ENCODE data around the gene GNAT2.

GNAT2 gene

GRCh38 chr1:109610609-109611307 lies 8.7 kb downstream of the GNAT2 start:
- no peaks in the 10 kb centered on the region for H3K36me3 ChIP-seq (ENCODE audit: control insufficient read depth, insufficient read depth, low read length)
- peaks cover 1% of the 10 kb centered on the region; the same call in 1 of the 2 replicates for H3K4me1 ChIP-seq (ENCODE audit: control insufficient read depth, insufficient read depth, low read length)
- H3K27me3 ChIP-seq (ENCODE audit: control insufficient read depth, insufficient read depth, low read length): no peaks in the 10 kb centered on the region
- no peak overlapping the region for H3K27ac ChIP-seq (ENCODE audit: low read length)
- no peaks in the 10 kb centered on the region for H3K9me3 ChIP-seq (ENCODE audit: control insufficient read depth, insufficient read depth, low read length)
- H3K4me3 ChIP-seq (ENCODE audit: low read length): no peak overlapping the region
- no CpG with 5 or more reads among the region's 3 CpGs for WGBS (ENCODE audit: insufficient coverage, insufficient read length)
- no peak for DNase-seq (ENCODE audit: low read depth, low spot score)

GRCh38 chr1:109609881-109610280 lies 9.5 kb downstream of the GNAT2 start:
- no CpG with 5 or more reads among the region's 3 CpGs for WGBS (ENCODE audit: insufficient coverage, insufficient read length)
- no peaks in the 10 kb centered on the region for H3K27me3 ChIP-seq (ENCODE audit: control insufficient read depth, insufficient read depth, low read length)
- DNase-seq (ENCODE audit: low read depth, low spot score): no peak
- H3K4me3 ChIP-seq (ENCODE audit: low read length): no peak overlapping the region
- no peaks in the 10 kb centered on the region for H3K36me3 ChIP-seq (ENCODE audit: control insufficient read depth, insufficient read depth, low read length)
- H3K4me1 ChIP-seq (ENCODE audit: control insufficient read depth, insufficient read depth, low read length): peaks cover 1% of the 10 kb centered on the region; the same call in 1 of the 2 replicates
- no peak overlapping the region for H3K27ac ChIP-seq (ENCODE audit: low read length)
- no peaks in the 10 kb centered on the region for H3K9me3 ChIP-seq (ENCODE audit: control insufficient read depth, insufficient read depth, low read length)

- Histone ChIP-seq H3K27me3 (ENCODE audit: control insufficient read depth, insufficient read depth, low read length) (no peaks in the 10 kb centered on the region), H3K36me3 (ENCODE audit: control insufficient read depth, insufficient read depth, low read length) (no peaks in the 10 kb centered on the region), H3K27ac (ENCODE audit: low read length) (no peak overlapping the region), H3K4me1 (ENCODE audit: control insufficient read depth, insufficient read depth, low read length) (peaks cover 1% of the 10 kb centered on the region; the same call in 1 of the 2 replicates), H3K4me3 (ENCODE audit: low read length) (no peak overlapping the region), H3K9me3 (ENCODE audit: control insufficient read depth, insufficient read depth, low read length) (no peaks in the 10 kb centered on the region)
- DNase-seq (ENCODE audit: low read depth, low spot score): no peak
- no CpG with 5 or more reads among the region's 1 CpG for WGBS (ENCODE audit: insufficient coverage, insufficient read length)
Measured at GRCh38 chr1:109605381-109605780, 14.0 kb downstream of the GNAT2 start.

GRCh38 chr1:109603229-109603628 lies 16.2 kb downstream of the GNAT2 start:
- no peaks in the 10 kb centered on the region for H3K4me1 ChIP-seq (ENCODE audit: control insufficient read depth, insufficient read depth, low read length)
- no CpG with 5 or more reads among the region's 3 CpGs for WGBS (ENCODE audit: insufficient coverage, insufficient read length)
- H3K27me3 ChIP-seq (ENCODE audit: control insufficient read depth, insufficient read depth, low read length): no peaks in the 10 kb centered on the region
- no peak overlapping the region for H3K4me3 ChIP-seq (ENCODE audit: low read length)
- no peaks in the 10 kb centered on the region; the same call in 1 of the 2 replicates for H3K36me3 ChIP-seq (ENCODE audit: control insufficient read depth, insufficient read depth, low read length)
- no peaks in the 10 kb centered on the region for H3K9me3 ChIP-seq (ENCODE audit: control insufficient read depth, insufficient read depth, low read length)
- DNase-seq (ENCODE audit: low read depth, low spot score): no peak
- H3K27ac ChIP-seq (ENCODE audit: low read length): no peak overlapping the region

GRCh38 chr1:109598655-109599054 lies 20.8 kb downstream of the GNAT2 start:
- H3K9me3 ChIP-seq (ENCODE audit: control insufficient read depth, insufficient read depth, low read length): no peaks in the 10 kb centered on the region
- H3K4me3 ChIP-seq (ENCODE audit: low read length): no peak overlapping the region
- no peak for DNase-seq (ENCODE audit: low read depth, low spot score)
- WGBS (ENCODE audit: insufficient coverage, insufficient read length): no CpG with 5 or more reads among the region's 5 CpGs
- no peaks in the 10 kb centered on the region for H3K4me1 ChIP-seq (ENCODE audit: control insufficient read depth, insufficient read depth, low read length)
- H3K27ac ChIP-seq (ENCODE audit: low read length): no peak overlapping the region
- no peaks in the 10 kb centered on the region; the same call in 1 of the 2 replicates for H3K36me3 ChIP-seq (ENCODE audit: control insufficient read depth, insufficient read depth, low read length)
- no peaks in the 10 kb centered on the region for H3K27me3 ChIP-seq (ENCODE audit: control insufficient read depth, insufficient read depth, low read length)

- no peaks in the 10 kb centered on the region for H3K27me3 ChIP-seq (ENCODE audit: control insufficient read depth, insufficient read depth, low read length)
- no CpG with 5 or more reads among the region's 1 CpG for WGBS (ENCODE audit: insufficient coverage, insufficient read length)
Measured at GRCh38 chr1:109598156-109598555, 21.3 kb downstream of the GNAT2 start.

GRCh38 chr1:109595531-109595930 lies 23.9 kb downstream of the GNAT2 start:
- H3K27ac ChIP-seq (ENCODE audit: low read length): no peak overlapping the region
- H3K36me3 ChIP-seq (ENCODE audit: control insufficient read depth, insufficient read depth, low read length): no peaks in the 10 kb centered on the region; the same call in 1 of the 2 replicates
- no peaks in the 10 kb centered on the region for H3K4me1 ChIP-seq (ENCODE audit: control insufficient read depth, insufficient read depth, low read length)
- H3K27me3 ChIP-seq (ENCODE audit: control insufficient read depth, insufficient read depth, low read length): no peaks in the 10 kb centered on the region
- H3K9me3 ChIP-seq (ENCODE audit: control insufficient read depth, insufficient read depth, low read length): no peaks in the 10 kb centered on the region
- no peak overlapping the region for H3K4me3 ChIP-seq (ENCODE audit: low read length)
- no CpG with 5 or more reads among the region's 2 CpGs for WGBS (ENCODE audit: insufficient coverage, insufficient read length)
- DNase-seq (ENCODE audit: low read depth, low spot score): no peak

More at GRCh38 chr1:109598156-109598555, 21.3 kb downstream of the GNAT2 start:
- Histone ChIP-seq H3K4me3 (ENCODE audit: low read length) (no peak overlapping the region), H3K9me3 (ENCODE audit: control insufficient read depth, insufficient read depth, low read length) (no peaks in the 10 kb centered on the region), H3K27ac (ENCODE audit: low read length) (no peak overlapping the region), H3K4me1 (ENCODE audit: control insufficient read depth, insufficient read depth, low read length) (no peaks in the 10 kb centered on the region), H3K36me3 (ENCODE audit: control insufficient read depth, insufficient read depth, low read length) (no peaks in the 10 kb centered on the region; the same call in 1 of the 2 replicates)
- DNase-seq (ENCODE audit: low read depth, low spot score): no peak

- no peaks in the 10 kb centered on the region for H3K27me3 ChIP-seq (ENCODE audit: control insufficient read depth, insufficient read depth, low read length)
- DNase-seq (ENCODE audit: low read depth, low spot score): no peak
- no peak overlapping the region for H3K4me3 ChIP-seq (ENCODE audit: low read length)
- no peaks in the 10 kb centered on the region for H3K9me3 ChIP-seq (ENCODE audit: control insufficient read depth, insufficient read depth, low read length)
- no peaks in the 10 kb centered on the region for H3K36me3 ChIP-seq (ENCODE audit: control insufficient read depth, insufficient read depth, low read length)
- no peaks in the 10 kb centered on the region for H3K4me1 ChIP-seq (ENCODE audit: control insufficient read depth, insufficient read depth, low read length)
- H3K27ac ChIP-seq (ENCODE audit: low read length): no peak overlapping the region
Measured at GRCh38 chr1:109592916-109593315, 26.5 kb downstream of the GNAT2 start.

- H3K27me3 ChIP-seq (ENCODE audit: control insufficient read depth, insufficient read depth, low read length): no peaks in the 10 kb centered on the region
- H3K9me3 ChIP-seq (ENCODE audit: control insufficient read depth, insufficient read depth, low read length): no peaks in the 10 kb centered on the region
- no peak for DNase-seq (ENCODE audit: low read depth, low spot score)
- no peak overlapping the region for H3K4me3 ChIP-seq (ENCODE audit: low read length)
- H3K36me3 ChIP-seq (ENCODE audit: control insufficient read depth, insufficient read depth, low read length): no peaks in the 10 kb centered on the region; the same call in 1 of the 2 replicates
- H3K4me1 ChIP-seq (ENCODE audit: control insufficient read depth, insufficient read depth, low read length): no peaks in the 10 kb centered on the region
- H3K27ac ChIP-seq (ENCODE audit: low read length): no peak overlapping the region
Measured at GRCh38 chr1:109589679-109590078, 29.7 kb downstream of the GNAT2 start.

GRCh38 chr1:109589177-109589576 lies 30.2 kb downstream of the GNAT2 start:
- no peaks in the 10 kb centered on the region; the same call in 1 of the 2 replicates for H3K36me3 ChIP-seq (ENCODE audit: control insufficient read depth, insufficient read depth, low read length)
- no peak for DNase-seq (ENCODE audit: low read depth, low spot score)
- WGBS (ENCODE audit: insufficient coverage, insufficient read length): no CpG with 5 or more reads among the region's 3 CpGs

GRCh38 chr1:109586055-109586454 lies 33.4 kb downstream of the GNAT2 start:
- no CpG with 5 or more reads among the region's 3 CpGs for WGBS (ENCODE audit: insufficient coverage, insufficient read length)
- Histone ChIP-seq H3K4me3 (ENCODE audit: low read length) (no peak overlapping the region), H3K27ac (ENCODE audit: low read length) (no peak overlapping the region), H3K9me3 (ENCODE audit: control insufficient read depth, insufficient read depth, low read length) (no peaks in the 10 kb centered on the region), H3K4me1 (ENCODE audit: control insufficient read depth, insufficient read depth, low read length) (no peaks in the 10 kb centered on the region), H3K36me3 (ENCODE audit: control insufficient read depth, insufficient read depth, low read length) (no peaks in the 10 kb centered on the region; the same call in 1 of the 2 replicates), H3K27me3 (ENCODE audit: control insufficient read depth, insufficient read depth, low read length) (no peaks in the 10 kb centered on the region)
- DNase-seq (ENCODE audit: low read depth, low spot score): no peak

More at GRCh38 chr1:109589177-109589576, 30.2 kb downstream of the GNAT2 start:
- no peaks in the 10 kb centered on the region for H3K9me3 ChIP-seq (ENCODE audit: control insufficient read depth, insufficient read depth, low read length)
- no peaks in the 10 kb centered on the region for H3K27me3 ChIP-seq (ENCODE audit: control insufficient read depth, insufficient read depth, low read length)
- H3K27ac ChIP-seq (ENCODE audit: low read length): no peak overlapping the region
- H3K4me1 ChIP-seq (ENCODE audit: control insufficient read depth, insufficient read depth, low read length): no peaks in the 10 kb centered on the region
- no peak overlapping the region for H3K4me3 ChIP-seq (ENCODE audit: low read length)
